ENCODE results near the gene DRICH1. TPM values are rescaled to one million over a fixed set of nuclear protein-coding genes. Genes with fewer than 3 reads are reported as not detected.
"Not testable (repeated sequence)": the region's sequence is repeated elsewhere in the genome, so short reads cannot be mapped to it uniquely, and the experiment has no call there.

Gene DRICH1
- total and polyA plus RNA-seq, 4 donors: 0.38 to 1.4 TPM; not detected in 2

DNA sequence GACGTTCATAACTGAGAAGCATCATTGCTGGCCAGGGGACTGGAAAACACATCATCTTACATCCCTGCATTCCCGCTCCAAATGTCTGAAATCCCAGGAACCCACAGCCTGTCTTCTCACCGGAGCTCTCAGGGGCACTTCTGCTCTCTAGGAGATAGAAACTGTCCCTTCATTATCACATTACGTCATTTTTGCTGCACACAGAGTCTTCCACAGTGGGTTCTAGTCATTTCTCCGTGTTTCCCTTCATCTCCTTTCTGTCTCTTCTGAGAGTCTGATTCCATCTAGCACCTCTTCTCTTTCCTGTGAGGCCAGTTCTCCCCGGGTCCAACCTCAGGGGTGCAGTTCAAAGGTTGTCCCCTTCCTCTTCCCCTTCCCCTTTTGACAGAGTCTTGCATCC lies 36.2 kb downstream of the DRICH1 start:
- peak in 1 of 2 donors; percentile 8 for DNase-seq
- ATAC-seq (ENCODE audit: low FRiP score); H3K4me3 ChIP-seq (ENCODE audit: low read length in 2 of 2); H3K9me3 ChIP-seq (ENCODE audit: control insufficient read depth, low read length); H3K27me3 ChIP-seq (ENCODE audit: control insufficient read depth in 1 of 2, insufficient read depth in 2 of 2, low read length in 1 of 2); H3K36me3 ChIP-seq (ENCODE audit: control insufficient read depth in 1 of 2, insufficient read depth in 2 of 2, low read length in 1 of 2); intact Hi-C loops (cut with DNase I); H3K27ac ChIP-seq (ENCODE audit: low read depth in 1 of 2, low read length in 2 of 2); H3K4me1 ChIP-seq (ENCODE audit: control insufficient read depth in 1 of 2, insufficient read depth in 2 of 2, low read length in 2 of 2): not testable (repeated sequence)
- WGBS, 2 donors: 51 to 54% methylated on average over 6 of the region's 6 CpGs

- Histone ChIP-seq H3K36me3 (ENCODE audit: control insufficient read depth in 1 of 2, insufficient read depth in 2 of 2, low read length in 1 of 2) (no peaks in the 10 kb centered on the region), H3K9me3 (ENCODE audit: control insufficient read depth, low read length) (no peaks in the 10 kb centered on the region), H3K4me3 (ENCODE audit: low read length in 2 of 2) (no peak overlapping the region), H3K27me3 (ENCODE audit: control insufficient read depth in 1 of 2, insufficient read depth in 2 of 2, low read length in 1 of 2) (no peaks in the 10 kb centered on the region), H3K27ac (ENCODE audit: low read depth in 1 of 2, low read length in 2 of 2) (no peak overlapping the region), H3K4me1 (ENCODE audit: control insufficient read depth in 1 of 2, insufficient read depth in 2 of 2, low read length in 2 of 2) (no peaks in the 10 kb centered on the region)
- intact Hi-C loops (cut with DNase I): no loop called here
- ATAC-seq (ENCODE audit: low FRiP score) (no peak), DNase-seq (peak in 1 of 2 donors; percentile 36)
- WGBS, 2 donors: 86 to 88% methylated on average over 7 of the region's 7 CpGs
Measured at GRCh38 chr22:23591846-23592245, 40.3 kb downstream of the DRICH1 start.

DNA sequence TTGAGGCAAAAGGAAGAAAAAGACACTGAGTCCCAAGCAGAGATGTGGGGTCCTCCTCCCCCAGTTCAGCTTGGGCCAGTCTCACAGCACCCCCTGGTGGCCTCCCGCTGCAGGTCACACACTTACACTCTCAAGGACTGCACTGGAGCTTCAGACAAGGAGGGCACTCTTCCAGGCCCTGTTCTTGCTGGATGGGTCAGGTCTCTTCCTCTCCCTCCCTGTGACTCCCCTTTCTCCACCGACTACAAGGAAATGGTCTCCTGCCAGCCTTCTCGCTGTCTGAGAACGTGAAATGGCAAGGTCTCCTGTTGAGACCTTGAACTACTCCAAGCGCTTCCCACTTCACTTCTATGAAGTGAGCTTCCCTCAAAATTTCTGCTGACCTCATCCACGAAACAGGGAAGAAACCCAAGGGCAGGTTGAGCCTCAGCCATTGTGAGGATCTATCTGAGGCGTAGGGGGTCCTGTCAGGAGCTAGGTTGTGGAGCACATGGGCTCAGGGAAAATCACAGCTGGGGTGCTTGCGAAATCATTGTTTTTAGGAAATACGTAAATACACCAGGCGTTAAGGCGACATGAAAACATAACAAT lies 40.8 kb downstream of the DRICH1 start:
- ATAC-seq (ENCODE audit: low FRiP score): no peak

DNA sequence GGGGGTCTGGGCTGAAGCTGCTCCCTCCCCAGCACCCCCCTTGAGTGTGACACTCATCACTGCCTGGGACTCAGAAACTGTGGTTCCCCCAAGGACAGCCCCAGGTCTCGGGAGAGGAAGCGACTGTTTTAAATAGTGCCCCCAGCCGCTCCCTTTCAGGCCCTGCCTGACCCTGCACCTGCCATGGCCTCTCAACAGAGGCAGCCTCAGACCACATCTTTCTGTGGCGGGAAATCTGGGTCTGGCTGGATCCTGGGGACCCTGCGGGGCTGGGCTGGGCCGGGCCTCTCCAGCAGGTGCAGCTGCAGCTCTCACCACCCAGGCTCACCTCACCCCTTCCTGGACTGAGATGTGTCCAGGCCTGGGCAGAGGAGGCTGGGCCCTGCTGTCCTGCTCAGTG lies 48.3 kb downstream of the DRICH1 start:
- Histone ChIP-seq H3K36me3 (ENCODE audit: control insufficient read depth in 1 of 2, insufficient read depth in 2 of 2, low read length in 1 of 2) (no peaks in the 10 kb centered on the region), H3K27ac (ENCODE audit: low read depth in 1 of 2, low read length in 2 of 2) (no peak overlapping the region), H3K9me3 (ENCODE audit: control insufficient read depth, low read length) (no peaks in the 10 kb centered on the region), H3K27me3 (ENCODE audit: control insufficient read depth in 1 of 2, insufficient read depth in 2 of 2, low read length in 1 of 2) (no peaks in the 10 kb centered on the region), H3K4me3 (ENCODE audit: low read length in 2 of 2) (no peak overlapping the region), H3K4me1 (ENCODE audit: control insufficient read depth in 1 of 2, insufficient read depth in 2 of 2, low read length in 2 of 2) (no peaks in the 10 kb centered on the region)
- intact Hi-C loops (cut with DNase I): no loop called here
- peak in 1 of 2 donors; percentile 24 for DNase-seq
- no peak for ATAC-seq (ENCODE audit: low FRiP score)
- 72 to 79% methylated on average over 6 of the region's 6 CpGs for WGBS, 2 donors

More for the DNA sequence above, 40.8 kb downstream of the DRICH1 start:
- WGBS, 2 donors: 55 to 57% methylated on average over 11 of the region's 11 CpGs
- Histone ChIP-seq H3K4me3 (ENCODE audit: low read length in 2 of 2) (no peak overlapping the region), H3K9me3 (ENCODE audit: control insufficient read depth, low read length) (no peaks in the 10 kb centered on the region), H3K27me3 (ENCODE audit: control insufficient read depth in 1 of 2, insufficient read depth in 2 of 2, low read length in 1 of 2) (no peaks in the 10 kb centered on the region), H3K4me1 (ENCODE audit: control insufficient read depth in 1 of 2, insufficient read depth in 2 of 2, low read length in 2 of 2) (no peaks in the 10 kb centered on the region), H3K36me3 (ENCODE audit: control insufficient read depth in 1 of 2, insufficient read depth in 2 of 2, low read length in 1 of 2) (no peaks in the 10 kb centered on the region), H3K27ac (ENCODE audit: low read depth in 1 of 2, low read length in 2 of 2) (no peak overlapping the region)
- DNase-seq: peak; percentile 62 to 81
- intact Hi-C loops (cut with DNase I): no loop called here

- intact Hi-C loops (cut with DNase I): no loop called here
- no peak for ATAC-seq (ENCODE audit: low FRiP score)
- Histone ChIP-seq H3K27ac (ENCODE audit: low read depth in 1 of 2, low read length in 2 of 2) (no peak overlapping the region), H3K9me3 (ENCODE audit: control insufficient read depth, low read length) (no peaks in the 10 kb centered on the region), H3K4me1 (ENCODE audit: control insufficient read depth in 1 of 2, insufficient read depth in 2 of 2, low read length in 2 of 2) (no peaks in the 10 kb centered on the region), H3K36me3 (ENCODE audit: control insufficient read depth in 1 of 2, insufficient read depth in 2 of 2, low read length in 1 of 2) (no peaks in the 10 kb centered on the region), H3K27me3 (ENCODE audit: control insufficient read depth in 1 of 2, insufficient read depth in 2 of 2, low read length in 1 of 2) (no peaks in the 10 kb centered on the region), H3K4me3 (ENCODE audit: low read length in 2 of 2) (no peak overlapping the region)
- 78 to 85% methylated on average over 7 of the region's 7 CpGs for WGBS, 2 donors
- peak in 1 of 2 donors; percentile 32 for DNase-seq
Measured at GRCh38 chr22:23583153-23583552, 49.0 kb downstream of the DRICH1 start.

- H3K27ac ChIP-seq (ENCODE audit: low read depth in 1 of 2, low read length in 2 of 2): no peak overlapping the region
- no peak for ATAC-seq (ENCODE audit: low FRiP score)
- no peaks in the 10 kb centered on the region for H3K36me3 ChIP-seq (ENCODE audit: control insufficient read depth in 1 of 2, insufficient read depth in 2 of 2, low read length in 1 of 2)
- H3K9me3 ChIP-seq (ENCODE audit: control insufficient read depth, low read length): no peaks in the 10 kb centered on the region
- peak in 1 of 2 donors; percentile 20 for DNase-seq
- H3K27me3 ChIP-seq (ENCODE audit: control insufficient read depth in 1 of 2, insufficient read depth in 2 of 2, low read length in 1 of 2): no peaks in the 10 kb centered on the region
- no peak overlapping the region for H3K4me3 ChIP-seq (ENCODE audit: low read length in 2 of 2)
- 86 to 92% methylated on average over 8 of the region's 8 CpGs for WGBS, 2 donors
- intact Hi-C loops (cut with DNase I): no loop called here
- H3K4me1 ChIP-seq (ENCODE audit: control insufficient read depth in 1 of 2, insufficient read depth in 2 of 2, low read length in 2 of 2): no peaks in the 10 kb centered on the region
Measured at GRCh38 chr22:23581260-23581650, 50.9 kb downstream of the DRICH1 start.

GRCh38 chr22:23580576-23581259 lies 51.4 kb downstream of the DRICH1 start:
- intact Hi-C loops (cut with DNase I): no loop called here
- DNase-seq: peak in 1 of 2 donors; percentile 33
- Histone ChIP-seq H3K9me3 (ENCODE audit: control insufficient read depth, low read length) (no peaks in the 10 kb centered on the region), H3K36me3 (ENCODE audit: control insufficient read depth in 1 of 2, insufficient read depth in 2 of 2, low read length in 1 of 2) (no peaks in the 10 kb centered on the region), H3K4me3 (ENCODE audit: low read length in 2 of 2) (no peak overlapping the region), H3K4me1 (ENCODE audit: control insufficient read depth in 1 of 2, insufficient read depth in 2 of 2, low read length in 2 of 2) (no peaks in the 10 kb centered on the region), H3K27me3 (ENCODE audit: control insufficient read depth in 1 of 2, insufficient read depth in 2 of 2, low read length in 1 of 2) (no peaks in the 10 kb centered on the region), H3K27ac (ENCODE audit: low read depth in 1 of 2, low read length in 2 of 2) (no peak overlapping the region)
- 74 to 76% methylated on average over 11 of the region's 11 CpGs for WGBS, 2 donors
- ATAC-seq (ENCODE audit: low FRiP score): no peak

GRCh38 chr22:23579870-23580575 lies 52.1 kb downstream of the DRICH1 start, which contains the start of gene IGLL1:
IGLL1 (minus strand) TSS chr22:23580290; CDS start chr22:23580190, 100 bp downstream.
- Histone ChIP-seq H3K36me3 (ENCODE audit: control insufficient read depth in 1 of 2, insufficient read depth in 2 of 2, low read length in 1 of 2) (no peaks in the 10 kb centered on the region), H3K9me3 (ENCODE audit: control insufficient read depth, low read length) (no peaks in the 10 kb centered on the region), H3K4me1 (ENCODE audit: control insufficient read depth in 1 of 2, insufficient read depth in 2 of 2, low read length in 2 of 2) (no peaks in the 10 kb centered on the region), H3K27me3 (ENCODE audit: control insufficient read depth in 1 of 2, insufficient read depth in 2 of 2, low read length in 1 of 2) (no peaks in the 10 kb centered on the region), H3K4me3 (ENCODE audit: low read length in 2 of 2) (no peak within 1 kb of the TSS), H3K27ac (ENCODE audit: low read depth in 1 of 2, low read length in 2 of 2) (no peak within 1 kb of the TSS)
- DNase-seq (peak in 1 of 2 donors; percentile 26), ATAC-seq (ENCODE audit: low FRiP score) (peak; percentile 33)
- intact Hi-C loops (cut with DNase I): no loop called here
- 84 to 88% methylated on average over 12 of the region's 12 CpGs for WGBS, 2 donors

Measured in aorta (tissue), 5 donors.